GM18909 (cell line): ENCODE data around the gene GOLGA6L25.
"Not testable (repeated sequence)": the region's sequence is repeated elsewhere in the genome, so short reads cannot be mapped to it uniquely, and the experiment has no call there.

ENCODE experiments used
- ATAC-seq: cut with Tn5 transposase; IDR thresholded peaks from one replicate; pipeline ENCODE4 v1.9.1; 2021; ENCODE audit warnings: mild to moderate bottlenecking; ENCODE audit not compliant: unreplicated experiment, poor library complexity

GOLGA6L25 gene

GRCh38 chr15:28553268-28553667, at the start of gene GOLGA6L25:
Gene GOLGA6L25, plus strand, starts transcription at chr15:28553568. Its CDS starts 61 bp downstream, at chr15:28553629.
- not testable (repeated sequence) for ATAC-seq

GRCh38 chr15:28508217-28508889, 45.0 kb upstream of the GOLGA6L25 start:
- ATAC-seq = not testable (repeated sequence)

- ATAC-seq = not testable (repeated sequence)
Observed at GRCh38 chr15:28514128-28514527, 39.2 kb upstream of the GOLGA6L25 start.

- ATAC-seq = not testable (repeated sequence)
Observed at GRCh38 chr15:28515208-28515607, 38.2 kb upstream of the GOLGA6L25 start.

- not testable (repeated sequence) for ATAC-seq
Observed at GRCh38 chr15:28532954-28533353, 20.4 kb upstream of the GOLGA6L25 start, which contains the start of gene GOLGA8G. Gene GOLGA8G, minus strand, starts transcription at chr15:28532971. Its CDS starts 62 bp downstream, at chr15:28532909.

- not testable (repeated sequence) for ATAC-seq
Observed at GRCh38 chr15:28573351-28573750, 20.0 kb downstream of the GOLGA6L25 start.

GRCh38 chr15:28588977-28589606, 35.7 kb downstream of the GOLGA6L25 start:
- peak; percentile 45 for ATAC-seq

GRCh38 chr15:28589769-28590168, 36.4 kb downstream of the GOLGA6L25 start:
- not testable (repeated sequence) for ATAC-seq

- not testable (repeated sequence) for ATAC-seq
Observed at GRCh38 chr15:28592395-28592794, 39.0 kb downstream of the GOLGA6L25 start.

- ATAC-seq = not testable (repeated sequence)
Observed at GRCh38 chr15:28593424-28594129, 40.2 kb downstream of the GOLGA6L25 start.

GRCh38 chr15:28597471-28597870, 44.1 kb downstream of the GOLGA6L25 start:
- ATAC-seq = not testable (repeated sequence)

- ATAC-seq = not testable (repeated sequence)
Observed at GRCh38 chr15:28598209-28598608, 44.8 kb downstream of the GOLGA6L25 start.

- not testable (repeated sequence) for ATAC-seq
Observed at GRCh38 chr15:28602152-28602551, 48.8 kb downstream of the GOLGA6L25 start.
